Stimulated activated CD8-positive, alpha-beta memory T cell treated with anti-CD3 and anti-CD28 coated beads, Interleukin-15, amount 100 ng/mL, for 24 hours (primary cell): ENCODE measurements around the gene SELENOP.
"Not testable (repeated sequence)": the region's sequence is repeated elsewhere in the genome, so short reads cannot be mapped to it uniquely, and the experiment has no call there.

Experiments
- DNase-seq: peaks from one replicate; pipeline ENCODE4 v3.0.0-alpha.2; 2020; ENCODE audit warnings: low read depth

The SELENOP gene

DNA sequence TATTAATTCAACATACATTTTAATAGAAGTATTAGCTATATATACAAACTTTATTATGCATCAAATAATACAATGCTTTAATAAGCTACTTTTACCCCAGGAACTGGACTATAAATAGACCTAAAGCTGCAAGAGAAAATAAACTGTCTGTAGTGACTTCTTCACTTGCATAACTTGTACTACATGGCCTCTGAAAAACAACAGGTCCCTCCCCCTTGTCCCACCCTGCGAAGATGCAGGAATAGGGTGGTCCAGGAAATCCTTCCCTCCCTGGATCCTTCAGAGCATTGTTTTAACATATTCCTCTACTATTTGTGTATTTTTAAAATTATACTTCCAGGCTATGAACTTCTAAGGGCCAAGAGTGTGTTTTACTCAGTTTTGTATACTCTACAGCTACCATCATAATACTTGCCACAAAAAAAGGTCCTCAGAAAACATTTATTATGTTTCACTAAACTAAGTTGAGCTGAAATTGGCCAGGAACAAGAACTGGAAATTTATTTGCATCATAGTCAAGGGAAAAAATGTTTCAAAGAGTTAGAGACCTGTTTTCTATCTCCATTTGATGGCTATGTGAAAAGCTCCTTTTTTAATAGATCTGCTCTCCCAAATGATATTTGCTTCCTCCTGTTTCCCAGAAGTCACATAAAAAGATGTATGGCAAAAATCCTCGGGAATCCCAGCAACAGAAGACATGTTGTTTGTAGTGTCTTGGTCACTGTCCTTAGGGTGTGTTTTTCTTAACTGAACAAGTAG, 15.2 kb upstream of the SELENOP start:
- DNase-seq: no peak

DNA sequence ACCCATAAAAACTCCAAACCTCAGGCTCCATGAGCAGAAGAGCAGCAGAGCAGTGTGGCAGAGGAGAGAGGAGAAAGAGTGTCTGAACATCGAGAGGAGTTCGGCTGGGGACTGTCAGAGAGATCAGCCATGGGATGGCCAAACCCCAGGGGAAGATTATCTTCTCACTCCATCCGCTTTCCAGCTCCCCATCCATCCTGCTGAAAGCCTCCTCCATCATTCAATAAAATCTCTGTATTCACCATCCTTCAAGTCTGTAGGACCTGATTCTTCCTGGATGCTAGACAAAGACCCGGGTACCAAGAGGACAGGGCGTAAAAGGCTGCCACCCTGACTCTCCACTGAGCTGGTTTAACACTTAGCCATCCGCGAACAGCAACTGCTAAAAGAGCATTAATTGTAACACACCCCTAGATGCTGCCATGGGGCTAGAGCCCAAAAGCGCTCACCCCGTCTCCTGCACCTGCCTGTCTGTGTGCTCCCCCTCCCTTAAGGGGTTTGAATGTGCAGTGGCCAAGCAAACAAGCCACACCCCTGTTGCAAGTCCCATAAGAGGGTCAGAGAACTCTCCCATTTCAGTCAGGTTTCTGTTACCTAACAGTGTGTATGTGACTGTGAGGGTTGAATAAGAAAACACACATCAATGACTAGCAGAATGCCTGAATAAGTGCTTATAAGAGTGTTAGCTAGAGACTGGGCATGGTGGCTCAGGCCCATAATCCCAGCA, 13.9 kb upstream of the SELENOP start:
- no peak for DNase-seq

DNA sequence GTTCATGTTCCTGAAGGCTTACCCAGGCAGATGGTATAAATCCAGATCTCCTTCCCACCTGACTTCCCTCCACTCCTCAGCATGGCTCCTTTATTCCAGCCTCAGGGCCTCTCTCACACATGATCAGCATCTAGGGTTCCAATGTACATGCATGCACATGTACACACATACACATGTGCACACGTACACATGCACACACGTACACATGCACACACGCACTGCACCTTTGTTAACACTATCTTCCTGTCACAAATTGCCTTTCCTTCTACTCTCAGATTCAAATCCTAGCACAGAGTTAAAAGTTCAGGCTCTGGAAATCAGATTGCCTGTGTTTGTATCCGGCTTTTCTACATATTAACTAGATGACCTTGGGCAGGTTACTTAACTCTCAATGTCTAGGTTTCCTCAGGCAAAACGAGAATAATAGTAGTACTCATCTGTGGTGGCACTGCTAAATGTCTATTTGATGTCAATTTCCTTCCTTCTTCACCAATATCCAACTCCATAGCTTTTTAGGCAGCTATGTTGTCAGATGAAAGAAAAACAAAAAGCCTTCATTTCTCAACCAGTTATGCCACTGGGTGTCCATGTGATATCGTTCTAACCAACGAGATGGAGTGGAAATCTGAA, 12.8 kb upstream of the SELENOP start:
- DNase-seq: no peak

DNA sequence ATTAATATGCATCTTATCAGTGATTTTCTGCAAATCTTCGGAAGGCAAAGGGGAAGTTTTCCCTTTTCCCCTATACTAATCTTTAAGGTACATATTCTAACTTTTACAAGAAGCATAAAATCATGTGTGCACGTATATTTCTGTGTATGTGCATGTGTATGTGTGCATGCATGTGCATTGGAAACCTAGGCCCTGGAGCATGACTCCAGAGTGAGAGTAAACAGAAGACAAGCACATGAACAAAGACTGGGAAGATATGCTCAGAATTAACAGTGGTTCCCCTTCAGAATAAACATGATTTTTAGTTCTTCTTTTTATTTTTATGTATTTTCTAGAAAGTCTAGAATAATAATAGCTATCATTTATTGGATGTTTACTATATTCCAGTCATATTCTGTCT, 10.9 kb upstream of the SELENOP start:
- DNase-seq: no peak

DNA sequence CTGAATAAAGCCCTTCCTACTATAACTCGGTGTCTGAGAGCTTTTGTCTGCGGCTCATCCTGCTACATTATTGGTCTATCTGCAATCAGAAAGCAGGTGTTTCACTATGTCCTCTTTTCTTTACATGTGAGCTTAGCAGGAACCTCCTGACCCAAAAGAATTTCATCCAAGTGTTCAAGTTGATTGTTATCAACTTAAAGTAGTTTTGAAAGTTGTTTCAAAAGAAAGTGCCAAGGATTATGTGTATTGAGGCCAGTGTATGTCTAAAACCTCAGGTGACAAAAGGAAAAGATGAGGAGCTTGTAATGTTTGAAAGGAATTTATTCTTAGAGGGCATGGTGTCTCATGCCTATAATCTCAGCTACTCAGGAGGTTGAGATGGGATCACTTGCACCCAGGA, 8.1 kb upstream of the SELENOP start:
- DNase-seq: no peak

DNA sequence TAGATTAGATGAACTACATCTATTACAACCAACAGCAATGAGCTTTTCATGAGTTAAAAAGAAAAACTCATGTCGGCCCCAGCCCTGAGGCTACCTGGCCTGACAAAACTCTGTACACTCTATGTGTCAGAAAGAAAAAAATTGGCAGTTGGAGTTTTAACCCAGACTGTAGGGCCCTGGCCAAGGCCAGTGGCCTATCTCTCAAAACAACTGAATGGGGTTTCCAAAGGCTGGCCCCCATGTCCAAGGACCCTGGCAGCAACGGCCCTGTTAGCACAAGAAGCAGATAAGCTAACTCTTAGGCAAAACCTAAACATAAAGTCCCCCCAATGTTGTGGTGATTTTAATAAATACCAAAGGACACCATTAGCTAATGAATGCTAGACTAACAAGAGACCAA, 4.9 kb upstream of the SELENOP start:
- not testable (repeated sequence) for DNase-seq

DNA sequence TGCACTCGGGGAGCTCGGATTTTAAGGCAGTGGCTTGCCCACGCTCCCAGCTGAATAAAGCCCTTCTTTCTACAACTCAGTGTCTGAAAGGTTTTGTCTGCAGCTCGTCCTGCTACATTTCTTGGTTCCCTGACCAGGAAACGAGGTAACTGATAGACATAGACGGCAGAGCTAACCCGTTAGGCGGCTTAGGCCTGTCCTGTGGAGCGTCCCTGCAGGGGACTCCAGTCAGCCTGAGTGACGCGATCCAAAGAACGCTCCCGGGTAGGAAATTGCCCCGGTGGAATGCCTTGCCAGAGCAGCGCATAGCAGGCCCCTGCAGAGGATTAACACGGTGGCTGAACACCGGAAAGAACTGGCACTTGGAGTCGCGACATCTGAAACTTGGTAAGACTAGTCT, 1.8 kb upstream of the SELENOP start:
- DNase-seq: no peak

DNA sequence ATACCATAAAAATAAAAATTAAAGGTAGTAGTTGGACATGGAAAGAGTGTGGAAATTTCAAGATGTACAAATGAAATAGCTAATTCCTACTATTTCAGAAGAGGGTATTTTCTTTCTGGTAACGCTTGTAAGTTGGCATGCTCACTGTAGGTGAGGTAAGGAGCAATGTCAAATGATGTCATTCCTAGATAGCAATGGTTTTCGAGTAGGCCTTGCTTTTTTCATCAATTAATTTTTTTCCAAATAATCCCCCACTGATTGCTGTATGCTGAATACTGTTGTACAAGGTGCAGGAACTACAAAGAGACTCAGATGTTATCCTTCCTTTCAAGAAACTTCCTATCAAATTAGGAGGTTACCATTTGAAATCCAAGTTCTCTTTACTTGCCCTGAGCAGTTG, 928 bp upstream of the SELENOP start:
- DNase-seq: no peak

DNA sequence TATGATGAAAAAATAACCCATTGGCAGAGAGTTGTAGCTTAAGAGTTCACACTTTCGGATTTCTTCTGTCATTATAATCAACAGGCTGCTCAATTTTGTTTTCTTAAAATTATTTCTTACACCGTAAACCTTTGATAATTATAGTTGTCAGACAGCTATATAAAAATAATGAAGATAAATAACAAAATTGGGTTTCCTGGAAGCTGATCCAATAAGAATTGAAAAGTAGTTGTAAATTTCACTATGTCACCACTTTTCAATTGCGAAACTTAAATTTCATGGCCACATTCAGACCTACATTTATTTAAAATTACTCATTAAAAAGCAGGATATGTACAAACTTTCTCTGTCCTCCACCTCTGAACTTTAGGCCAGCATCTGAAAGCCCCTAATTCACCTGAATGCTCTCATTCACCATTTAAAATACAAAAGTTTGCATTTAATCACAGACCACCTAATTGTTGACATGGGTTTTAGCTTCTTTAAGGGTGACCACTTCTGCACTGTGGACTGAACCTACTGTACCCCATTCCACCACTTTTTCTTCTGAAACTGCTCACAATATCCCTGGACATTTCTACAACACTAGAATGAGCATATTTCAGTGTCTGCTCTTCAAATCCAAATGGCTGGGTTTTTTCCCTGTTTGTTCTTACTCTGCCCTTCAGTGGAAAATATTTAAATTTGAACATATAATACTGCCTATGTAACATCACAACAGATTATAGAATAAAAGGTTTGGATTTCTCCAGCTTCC, 680 bp downstream of the SELENOP start:
- DNase-seq: no peak

DNA sequence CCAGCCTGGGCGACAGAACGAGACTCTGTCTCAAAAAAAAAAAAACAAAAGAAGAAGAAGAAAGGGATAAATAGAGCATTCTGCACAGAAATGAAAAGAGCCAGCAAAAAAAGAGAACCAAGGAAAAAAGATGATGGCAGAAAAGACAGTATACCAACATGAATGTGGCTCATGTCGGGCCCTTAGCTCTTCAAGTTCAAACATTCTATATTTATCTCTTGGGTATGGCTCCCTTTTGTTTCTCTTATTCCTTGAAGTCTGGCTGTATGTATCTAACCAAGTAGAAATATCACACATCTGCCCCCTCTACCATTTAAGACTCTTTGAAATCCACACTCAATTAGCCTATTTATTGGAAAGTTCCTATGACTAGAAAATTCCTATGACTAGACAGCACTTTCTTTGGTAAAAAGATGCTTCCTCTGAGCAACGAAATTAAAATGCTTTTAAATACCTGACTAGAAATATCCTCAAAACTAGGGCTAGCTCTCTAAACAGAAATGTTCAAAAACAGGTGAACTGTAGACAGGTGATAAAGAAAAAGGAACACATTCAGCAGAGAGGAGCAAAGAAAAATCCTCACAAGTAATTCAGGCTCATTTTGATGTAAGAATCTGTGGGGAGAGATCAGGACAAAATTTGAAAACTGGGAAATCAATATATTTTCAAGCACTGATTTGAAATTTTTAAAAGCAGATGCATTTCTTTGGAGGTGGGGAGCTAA, 2.6 kb downstream of the SELENOP start:
- DNase-seq: no peak

DNA sequence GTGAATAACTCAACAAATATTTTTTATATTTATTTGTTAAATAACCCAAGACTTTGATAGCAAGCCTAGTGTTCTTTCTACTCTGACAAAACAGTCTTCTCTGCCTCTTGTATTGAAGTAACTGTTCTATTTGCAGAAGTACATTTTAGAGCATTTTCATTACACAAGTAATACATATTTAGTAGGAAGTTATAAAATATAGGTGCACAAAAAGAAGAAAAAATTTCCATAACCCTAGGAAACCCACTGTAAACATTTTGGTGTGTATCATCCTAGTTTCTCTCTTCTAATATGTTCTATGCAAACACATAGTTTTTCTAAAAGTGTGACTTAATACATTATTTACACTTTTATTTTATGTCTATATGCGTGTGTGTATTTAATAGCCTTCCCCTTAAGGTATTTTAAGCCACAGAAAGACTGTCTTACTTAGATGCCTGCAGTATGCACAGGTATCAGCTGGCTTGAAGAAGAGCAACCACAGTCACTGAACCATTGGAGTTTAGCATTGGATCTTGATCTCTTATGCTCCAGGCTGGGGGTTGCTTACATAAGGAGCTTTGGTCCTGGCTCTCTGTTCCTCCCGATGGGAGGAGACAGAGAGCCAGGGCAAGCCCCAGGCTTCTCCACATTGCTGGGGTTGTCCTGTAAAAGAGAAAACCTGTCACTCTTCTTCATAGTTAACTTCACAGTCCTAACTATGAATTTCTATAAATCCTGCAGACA, 3.8 kb downstream of the SELENOP start:
- no peak for DNase-seq

DNA sequence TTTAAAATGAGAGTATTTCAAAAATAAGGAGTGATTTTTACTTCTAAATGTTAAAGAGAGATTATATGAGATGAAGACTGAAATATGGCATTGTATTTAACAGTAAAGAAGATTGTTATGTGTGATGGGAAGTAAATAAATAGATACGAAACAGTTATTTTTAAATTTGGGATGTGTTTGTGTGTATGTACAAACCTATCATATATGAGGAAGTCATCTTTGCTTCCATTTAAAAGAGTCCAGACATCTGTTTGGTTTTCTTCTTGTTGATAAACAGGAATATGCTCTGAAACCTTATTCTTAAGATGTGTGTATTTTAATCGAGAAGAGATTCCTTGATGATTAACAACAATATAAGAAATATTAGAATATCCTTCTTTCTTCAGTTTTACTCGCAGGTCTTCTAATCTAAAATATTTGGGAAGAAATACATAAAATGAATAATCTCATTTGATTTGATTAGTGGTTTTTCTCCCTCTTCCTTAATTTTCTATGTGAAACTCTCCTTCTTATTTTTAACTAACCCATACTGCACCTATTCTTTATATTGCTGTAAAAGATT, 4.9 kb downstream of the SELENOP start:
- DNase-seq: no peak

DNA sequence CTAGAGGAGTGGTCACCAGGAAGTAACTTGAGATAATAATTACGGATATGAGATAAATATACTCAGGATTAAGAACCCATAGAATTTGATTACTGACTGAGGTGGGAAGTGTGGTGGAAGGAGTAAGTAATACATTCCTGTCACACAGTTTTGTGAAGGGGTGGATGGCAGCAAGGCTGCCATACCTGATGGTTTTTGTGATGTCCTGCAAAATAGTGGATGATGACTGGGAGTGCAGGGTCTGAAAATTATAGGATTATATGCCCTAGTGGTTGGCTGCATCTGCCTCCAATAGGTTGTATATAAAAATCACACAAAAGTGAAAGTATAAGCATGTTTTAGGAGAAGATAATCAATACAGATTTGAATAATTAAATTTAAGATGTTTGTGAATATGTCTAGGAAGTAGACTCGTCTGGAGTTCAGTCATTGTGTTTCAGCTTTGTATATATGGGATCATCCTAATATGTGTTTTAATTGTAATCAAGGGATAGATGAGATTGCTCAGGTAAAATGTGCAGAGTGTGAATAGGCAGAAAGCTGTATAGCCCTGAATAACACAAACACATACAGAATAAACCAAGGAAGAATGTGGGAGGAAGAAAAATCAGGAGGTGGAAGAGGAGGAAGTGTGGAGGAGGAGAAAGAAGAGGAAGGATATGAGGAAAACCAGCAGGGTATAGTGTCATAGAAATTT, 5.5 kb downstream of the SELENOP start:
- DNase-seq: no peak

DNA sequence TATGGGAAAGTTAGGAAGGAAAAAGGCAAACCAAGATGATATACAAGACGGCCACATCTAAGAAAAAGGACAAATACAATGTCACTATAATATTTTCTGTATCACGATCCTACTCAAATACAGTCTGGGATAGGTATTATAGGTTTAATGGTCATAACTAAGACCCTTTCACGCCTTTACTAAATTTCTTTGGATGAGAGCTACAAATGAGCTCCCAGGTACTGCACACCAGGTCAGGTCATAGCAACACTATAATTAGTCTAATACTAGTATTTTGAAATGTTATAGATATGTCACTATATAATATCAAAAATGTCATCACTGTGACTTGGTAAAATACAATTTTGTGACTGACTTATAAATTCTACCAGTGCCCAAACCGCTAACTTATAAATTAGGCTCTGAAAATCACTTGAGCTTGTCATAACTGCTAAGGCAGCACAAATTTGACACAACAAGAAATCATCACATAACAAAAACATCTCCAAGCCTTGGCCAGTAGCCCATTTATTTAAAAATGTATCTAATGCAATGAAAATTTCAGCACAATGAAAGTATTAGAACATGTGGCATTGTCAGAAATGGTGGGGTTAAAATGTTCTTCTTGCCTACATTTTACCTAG, 6.9 kb downstream of the SELENOP start:
- DNase-seq: no peak

DNA sequence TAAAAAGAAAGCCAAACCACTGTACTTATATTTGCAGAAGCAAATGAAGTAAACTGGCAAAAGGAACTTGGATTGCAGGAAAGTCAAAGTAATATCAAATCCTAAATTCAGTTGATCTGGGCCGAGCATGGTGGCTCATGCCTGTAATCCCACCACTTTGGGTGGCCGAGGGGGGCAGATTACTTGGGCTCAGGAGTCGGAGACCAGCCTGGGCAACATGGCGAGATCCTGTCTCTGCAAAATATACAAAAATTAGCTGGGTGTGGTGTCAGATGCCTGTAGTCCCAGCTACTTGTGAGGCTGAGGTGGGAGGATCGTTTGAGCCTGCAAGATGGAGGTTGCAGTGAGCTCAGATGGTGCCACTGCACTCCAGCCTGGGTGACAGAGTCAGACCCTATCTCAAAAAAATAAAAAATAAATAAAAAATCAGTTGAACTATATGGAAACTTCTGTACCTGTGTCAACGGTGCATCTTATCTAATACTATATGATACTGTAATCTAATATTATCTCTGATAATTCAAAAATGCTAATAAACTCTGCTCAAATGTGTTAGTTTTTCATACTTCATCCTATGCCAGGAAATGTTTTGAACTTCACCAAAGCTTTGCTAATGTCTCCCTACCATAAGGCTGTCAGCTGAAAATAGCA, 10.1 kb downstream of the SELENOP start:
- no peak for DNase-seq

DNA sequence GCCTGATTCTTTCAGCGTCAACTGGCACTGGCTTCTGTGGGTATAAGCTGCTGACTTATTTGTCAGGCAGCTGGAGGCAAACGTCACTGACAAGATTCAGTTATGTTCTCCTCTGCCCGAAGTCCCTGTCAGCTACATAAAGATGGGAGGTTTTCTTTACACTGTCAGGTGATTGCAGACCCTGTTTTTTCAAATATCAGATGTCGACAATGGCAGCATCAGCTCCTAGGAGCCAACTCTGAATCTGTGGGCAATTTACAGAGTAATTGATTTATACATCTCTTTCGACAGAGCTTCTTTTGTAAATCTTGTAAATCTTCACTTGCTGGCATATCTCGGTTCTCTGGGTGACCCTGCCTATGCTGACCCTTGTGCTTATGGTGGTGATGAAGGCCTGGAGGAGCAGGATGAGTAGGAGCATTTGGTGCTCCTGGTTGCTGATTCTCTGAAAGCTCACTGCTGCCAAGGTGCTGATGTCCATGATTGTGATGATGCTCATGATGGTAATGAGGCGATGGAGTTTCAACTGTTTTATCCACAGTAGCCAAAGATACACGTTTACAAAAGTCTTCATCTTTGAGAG, 10.9 kb downstream of the SELENOP start:
- no peak for DNase-seq

DNA sequence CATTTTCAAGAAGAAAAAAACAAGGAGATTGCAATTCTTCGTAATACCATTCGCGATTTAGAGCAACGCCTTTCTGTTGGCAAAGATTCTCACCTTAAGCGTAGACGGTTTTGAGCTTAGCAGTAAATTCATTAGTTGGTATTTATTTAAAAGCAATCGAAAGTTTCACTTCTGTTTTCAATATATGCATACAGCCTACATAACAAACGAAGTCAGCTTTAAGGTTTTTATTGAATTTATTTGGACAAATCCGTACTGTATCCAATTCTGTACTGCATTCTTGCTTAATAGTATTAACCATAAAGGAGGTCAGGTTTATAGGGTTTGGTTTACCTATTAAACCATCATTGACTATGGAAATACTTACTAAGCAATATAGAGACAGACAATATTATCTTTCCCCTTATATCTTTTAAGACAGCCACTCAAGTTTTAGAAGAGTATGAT, 12.0 kb downstream of the SELENOP start:
- DNase-seq: no peak

DNA sequence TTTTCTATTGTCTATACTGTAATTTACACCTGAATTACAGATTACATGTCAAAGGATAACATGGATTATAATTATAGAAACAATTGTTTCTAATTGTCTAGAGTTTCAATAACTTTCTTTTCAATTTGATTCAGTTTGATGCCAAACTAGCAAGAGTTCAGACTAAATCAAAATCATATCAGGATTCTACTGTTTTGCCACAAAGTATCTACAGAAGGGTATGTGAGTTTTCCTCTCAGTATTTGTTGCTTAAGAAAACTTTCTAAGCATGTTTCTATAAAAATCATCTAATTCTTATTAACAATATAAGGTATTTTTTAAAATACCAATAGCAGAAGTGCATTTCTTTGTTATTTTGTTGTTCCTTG, 12.5 kb downstream of the SELENOP start:
- DNase-seq: no peak
